Brain microvascular endothelial cell (primary cell): ENCODE measurements around the gene IL1R2.

Experiments
- DNase-seq: peaks from one replicate; pipeline ENCODE4 v3.0.0-alpha.2; 2020
- H3K27ac ChIP-seq: fragments of 250-450 bp; sonication (Bioruptor Pico); 2 replicates; pipeline ENCODE4 v1.5.1; 2020; ENCODE audit warnings: mild to moderate bottlenecking, moderate library complexity
- H3K27me3 ChIP-seq: fragments of 250-450 bp; sonication (Bioruptor Pico); replicated peaks from 2 replicates; pipeline ENCODE4 v1.5.1; 2020; ENCODE audit warnings: mild to moderate bottlenecking
- H3K36me3 ChIP-seq: fragments of 250-450 bp; sonication (Bioruptor Pico); replicated peaks from 2 replicates; pipeline ENCODE4 v1.5.1; 2020; ENCODE audit warnings: mild to moderate bottlenecking
- H3K4me3 ChIP-seq: 2 replicates; pipeline ENCODE4 v1.5.1; 2011; ENCODE audit warnings: low read depth, mild to moderate bottlenecking, control low read depth, low read length, moderate library complexity
- in situ Hi-C: cut with HindIII; loops from 2 replicates; pipeline ENCODE4 v1.10.0; 2017; ENCODE audit warnings: low sequenced_read_pairs, low pct_ligation_motif_present
- TF ChIP-seq, protein P1 (sequence below): IDR thresholded peaks from 2 replicates; pipeline ENCODE4 v1.5.1; 2011; ENCODE audit warnings: low read depth, mild to moderate bottlenecking, moderate library complexity, low read length, control low read depth, inconsistent platforms; ENCODE audit errors: missing control alignments

Gene IL1R2

DNA sequence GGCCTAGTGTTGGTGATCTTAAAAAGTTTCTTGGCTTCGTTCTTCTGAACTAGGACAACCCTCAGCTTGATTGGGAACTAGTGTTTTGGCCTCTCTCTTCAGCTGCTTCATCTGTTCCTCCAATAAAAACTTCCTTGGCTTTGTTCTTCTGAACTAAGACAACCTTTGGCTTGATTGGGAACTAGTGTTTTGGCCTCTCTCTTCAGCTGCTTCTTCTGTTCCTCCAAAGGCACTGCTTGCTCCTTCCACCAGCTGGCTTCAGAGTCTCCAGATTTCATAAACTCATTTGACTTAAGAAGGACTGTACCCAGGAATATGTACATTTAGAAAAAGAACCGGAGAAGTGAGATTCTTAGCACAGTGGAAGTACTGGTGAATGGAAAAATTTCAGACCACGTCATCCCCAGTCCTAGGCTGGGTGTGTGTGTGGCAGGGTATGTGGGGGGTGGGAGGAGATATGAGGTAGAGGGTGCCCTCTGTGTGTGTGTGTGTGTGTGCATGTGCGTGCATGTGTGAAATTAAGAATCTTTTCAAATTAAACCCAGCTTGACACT, 20.4 kb downstream of the IL1R2 start:
- Histone ChIP-seq H3K36me3 (no peaks in the 10 kb centered on the region), H3K4me3 (no peak overlapping the region), H3K27ac (no peak overlapping the region), H3K27me3 (no peaks in the 10 kb centered on the region)
- TF ChIP-seq, protein P1, sequence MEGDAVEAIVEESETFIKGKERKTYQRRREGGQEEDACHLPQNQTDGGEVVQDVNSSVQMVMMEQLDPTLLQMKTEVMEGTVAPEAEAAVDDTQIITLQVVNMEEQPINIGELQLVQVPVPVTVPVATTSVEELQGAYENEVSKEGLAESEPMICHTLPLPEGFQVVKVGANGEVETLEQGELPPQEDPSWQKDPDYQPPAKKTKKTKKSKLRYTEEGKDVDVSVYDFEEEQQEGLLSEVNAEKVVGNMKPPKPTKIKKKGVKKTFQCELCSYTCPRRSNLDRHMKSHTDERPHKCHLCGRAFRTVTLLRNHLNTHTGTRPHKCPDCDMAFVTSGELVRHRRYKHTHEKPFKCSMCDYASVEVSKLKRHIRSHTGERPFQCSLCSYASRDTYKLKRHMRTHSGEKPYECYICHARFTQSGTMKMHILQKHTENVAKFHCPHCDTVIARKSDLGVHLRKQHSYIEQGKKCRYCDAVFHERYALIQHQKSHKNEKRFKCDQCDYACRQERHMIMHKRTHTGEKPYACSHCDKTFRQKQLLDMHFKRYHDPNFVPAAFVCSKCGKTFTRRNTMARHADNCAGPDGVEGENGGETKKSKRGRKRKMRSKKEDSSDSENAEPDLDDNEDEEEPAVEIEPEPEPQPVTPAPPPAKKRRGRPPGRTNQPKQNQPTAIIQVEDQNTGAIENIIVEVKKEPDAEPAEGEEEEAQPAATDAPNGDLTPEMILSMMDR: no peak
- DNase-seq: no peak
- in situ Hi-C loops: no loop called here

DNA sequence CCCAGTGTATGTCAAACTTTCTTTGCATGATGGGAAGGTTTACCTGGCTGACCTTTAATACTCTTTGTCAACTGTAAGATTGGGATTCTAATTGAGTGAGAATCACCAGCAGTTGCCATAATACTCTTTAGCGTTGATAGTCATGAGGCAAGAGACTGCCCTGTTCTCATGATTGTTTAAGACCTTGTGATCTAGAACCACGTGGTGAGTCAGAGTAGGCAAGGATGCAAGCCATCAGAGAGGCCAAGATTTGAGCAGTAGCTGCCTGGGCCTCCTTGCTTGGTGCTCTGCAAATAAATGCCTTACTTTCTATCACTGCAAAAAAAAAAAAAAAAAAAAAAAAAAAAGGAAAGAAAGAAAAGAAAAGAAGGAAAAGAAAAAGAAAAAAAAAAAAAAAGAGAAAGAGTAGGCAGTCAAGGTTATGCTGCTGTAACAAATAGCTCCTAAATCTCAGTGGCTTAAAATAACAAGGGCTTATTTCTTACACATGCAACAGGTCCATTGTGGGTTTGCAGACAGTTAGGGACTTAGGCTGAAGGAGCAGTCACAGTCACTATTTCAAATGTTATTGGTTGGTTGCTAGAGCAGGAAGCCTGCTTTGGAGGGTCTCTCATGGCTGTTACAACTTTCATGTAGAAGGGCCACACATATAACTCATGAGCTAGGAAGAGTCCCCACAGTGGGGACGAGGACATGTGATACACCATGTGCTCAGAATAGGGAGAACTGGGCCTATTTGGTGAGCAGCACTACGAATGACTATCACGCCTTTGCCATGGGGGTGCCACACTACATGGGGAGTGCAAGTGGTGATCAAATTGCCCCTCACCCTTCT, 21.7 kb downstream of the IL1R2 start:
- TF ChIP-seq, protein P1: no peak
- no peaks in the 10 kb centered on the region for H3K27me3 ChIP-seq
- no peak overlapping the region for H3K27ac ChIP-seq
- no peaks in the 10 kb centered on the region for H3K36me3 ChIP-seq
- no peak for DNase-seq
- no peak overlapping the region for H3K4me3 ChIP-seq
- in situ Hi-C loops: no loop called here

- no peaks in the 10 kb centered on the region for H3K36me3 ChIP-seq
- in situ Hi-C loops: no loop called here
Observed at GRCh38 chr2:102014041-102014345, 22.2 kb downstream of the IL1R2 start.

DNA sequence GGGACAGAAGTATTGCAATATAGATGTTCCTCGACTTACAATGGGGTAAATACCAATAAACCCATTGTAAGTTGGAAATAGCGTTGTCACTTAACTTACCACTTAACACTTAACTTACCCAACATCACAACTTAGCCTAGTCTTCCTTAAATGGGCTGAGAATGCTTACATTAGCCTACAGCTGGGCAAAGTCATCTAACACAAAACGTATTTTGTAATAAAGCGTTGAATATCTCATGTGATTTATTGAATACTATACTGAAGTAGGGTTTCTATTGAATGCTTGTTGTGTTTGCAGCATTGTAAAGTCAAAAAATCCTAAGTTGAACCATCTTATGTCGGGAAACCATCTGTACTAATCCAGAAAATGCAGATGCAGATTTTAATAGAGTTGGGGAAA, 23.6 kb downstream of the IL1R2 start:
- no peak overlapping the region for H3K27ac ChIP-seq
- H3K4me3 ChIP-seq: no peak overlapping the region
- in situ Hi-C loops: no loop called here
- TF ChIP-seq, protein P1: no peak
- no peaks in the 10 kb centered on the region for H3K36me3 ChIP-seq
- H3K27me3 ChIP-seq: no peaks in the 10 kb centered on the region
- no peak for DNase-seq

More at GRCh38 chr2:102014041-102014345, 22.2 kb downstream of the IL1R2 start:
- Histone ChIP-seq H3K27me3 (no peaks in the 10 kb centered on the region), H3K27ac (no peak overlapping the region), H3K4me3 (no peak overlapping the region)
- TF ChIP-seq, protein P1: no peak
- no peak for DNase-seq

DNA sequence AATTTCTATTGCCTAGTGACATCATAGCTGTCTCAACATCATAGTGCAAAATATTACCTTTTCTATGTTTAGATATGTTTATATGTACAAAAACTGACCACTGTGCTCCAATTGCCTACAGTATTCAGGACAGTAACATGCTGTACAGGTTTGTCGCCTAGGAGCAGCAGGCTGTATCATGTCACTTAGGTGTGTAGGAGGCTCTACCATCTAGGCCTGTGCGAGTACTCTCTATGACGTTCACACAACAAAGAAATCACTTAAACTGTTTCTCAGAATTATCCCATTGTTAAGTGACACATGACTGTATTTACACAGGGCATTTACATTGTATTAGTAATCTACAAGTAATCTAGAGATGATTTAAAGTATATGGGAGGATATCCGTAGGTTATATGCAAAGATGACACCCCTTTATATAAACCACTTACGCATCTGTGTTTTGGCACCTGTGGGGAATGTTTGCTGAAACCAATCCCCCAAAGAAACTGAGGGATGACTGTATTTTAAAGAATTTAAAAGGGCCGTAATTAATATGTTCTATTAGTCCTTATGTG, 24.7 kb downstream of the IL1R2 start:
- in situ Hi-C loops: no loop called here
- no peaks in the 10 kb centered on the region for H3K27me3 ChIP-seq
- H3K36me3 ChIP-seq: no peaks in the 10 kb centered on the region
- TF ChIP-seq, protein P1: no peak
- no peak overlapping the region for H3K27ac ChIP-seq
- no peak overlapping the region for H3K4me3 ChIP-seq
- DNase-seq: no peak
